H4 (cell line): ENCODE data around the gene TPGS2. TPM values are rescaled to one million over a fixed set of nuclear protein-coding genes. Genes with fewer than 3 reads are reported as not detected.
"Not testable (repeated sequence)": the region's sequence is repeated elsewhere in the genome, so short reads cannot be mapped to it uniquely, and the experiment has no call there.

Experiments used
- DNase-seq: peaks from one replicate; pipeline ENCODE4 v3.0.0-alpha.2; 2015; ENCODE audit warnings: low spot score
- total RNA-seq: library from RNA; depleted of rRNA; stranded (reverse); fragments of >200 nt; shearing (Covaris generic); gene quantifications from 2 replicates; pipeline ENCODE4 v1.2.3, GENCODE V29; 2014

The TPGS2 gene
- total RNA-seq, 1 experiment from 2014 or later: 255 TPM

GRCh38 chr18:36776650-36777049 lies 52.2 kb downstream of the TPGS2 start:
- no peak for DNase-seq

- DNase-seq: no peak
These were observed 53.4 kb downstream of the TPGS2 start for GRCh38 chr18:36775396-36775795.

- DNase-seq: no peak
These were observed 56.5 kb downstream of the TPGS2 start for GRCh38 chr18:36772241-36772723.

GRCh38 chr18:36771245-36771644 lies 57.6 kb downstream of the TPGS2 start:
- no peak for DNase-seq

GRCh38 chr18:36770315-36770946 lies 58.4 kb downstream of the TPGS2 start:
- DNase-seq: no peak

- DNase-seq: no peak
These were observed 59.0 kb downstream of the TPGS2 start for GRCh38 chr18:36769611-36770314.

- DNase-seq: no peak
These were observed 59.6 kb downstream of the TPGS2 start for GRCh38 chr18:36769172-36769571.

- DNase-seq: no peak
These were observed 62.0 kb downstream of the TPGS2 start for GRCh38 chr18:36766836-36767235.

GRCh38 chr18:36762965-36763364 lies 65.8 kb downstream of the TPGS2 start:
- DNase-seq: not testable (repeated sequence)

GRCh38 chr18:36762074-36762473 lies 66.7 kb downstream of the TPGS2 start:
- DNase-seq: no peak

- no peak for DNase-seq
These were observed 67.6 kb downstream of the TPGS2 start for GRCh38 chr18:36761186-36761698.

- no peak for DNase-seq
These were observed 68.2 kb downstream of the TPGS2 start for GRCh38 chr18:36760598-36760997.

GRCh38 chr18:36759167-36759776 lies 69.5 kb downstream of the TPGS2 start:
- no peak for DNase-seq

GRCh38 chr18:36758623-36759022 lies 70.2 kb downstream of the TPGS2 start:
- DNase-seq: no peak

- DNase-seq: no peak
These were observed 70.8 kb downstream of the TPGS2 start for GRCh38 chr18:36757991-36758390.

GRCh38 chr18:36757081-36757480 lies 71.7 kb downstream of the TPGS2 start:
- DNase-seq: peak; percentile 51

- DNase-seq: no peak
These were observed 72.6 kb downstream of the TPGS2 start for GRCh38 chr18:36756242-36756641.

GRCh38 chr18:36752929-36753865 lies 75.6 kb downstream of the TPGS2 start:
- no peak for DNase-seq

GRCh38 chr18:36745219-36745975 lies 83.4 kb downstream of the TPGS2 start:
- no peak for DNase-seq

- no peak for DNase-seq
These were observed 84.4 kb downstream of the TPGS2 start for GRCh38 chr18:36744261-36744876.
